Measurements from ENCODE around the gene AP4S1. TPM values are rescaled to one million over a fixed set of nuclear protein-coding genes. Genes with fewer than 3 reads are reported as not detected.
"Not testable (repeated sequence)": the region's sequence is repeated elsewhere in the genome, so short reads cannot be mapped to it uniquely, and the experiment has no call there.

The AP4S1 gene
- 15.2 and 40.7 TPM in 2 replicates for total RNA-seq (2014; rRNA removed; shearing (Covaris generic))

GRCh38 chr14:31025367-31026076 lies at the start of gene AP4S1:
Gene AP4S1, plus strand, starts transcription at chr14:31025649. Its CDS starts 40,548 bp downstream, at chr14:31066197.
- DNase-seq (ENCODE audit: low spot score) = no peak

- DNase-seq (ENCODE audit: low spot score) = no peak
Measured at GRCh38 chr14:30977752-30978151, 47.7 kb upstream of the AP4S1 start.

DNA sequence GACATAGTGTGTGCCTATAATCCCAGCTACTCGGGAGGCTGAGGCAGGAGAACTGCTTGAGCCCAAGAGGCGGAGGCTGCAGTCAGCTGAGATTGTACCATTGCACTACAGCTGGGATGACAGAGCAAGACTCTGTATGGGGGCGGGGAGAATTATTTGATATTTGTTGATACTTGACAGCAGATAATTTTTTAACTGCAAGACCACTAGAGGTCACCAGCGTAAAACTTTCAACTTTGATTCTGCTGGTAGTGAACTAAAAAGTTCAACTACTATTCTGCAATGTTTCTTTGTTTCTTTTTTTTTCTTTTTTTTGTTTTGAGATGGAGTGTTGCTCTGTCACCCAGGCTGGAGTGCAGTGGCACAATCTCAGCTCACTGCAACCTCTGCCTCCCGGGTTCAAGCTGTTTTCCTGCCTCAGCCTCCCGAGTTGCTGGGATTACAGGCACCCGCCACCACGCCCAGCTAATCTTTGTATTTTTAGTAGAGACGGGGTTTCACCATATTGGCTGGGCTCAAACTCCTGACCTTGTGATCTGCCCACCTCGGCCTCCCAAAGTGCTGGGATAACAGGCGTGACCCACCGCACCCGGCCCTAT lies 45.2 kb upstream of the AP4S1 start:
- peak; percentile 60 for DNase-seq (ENCODE audit: low spot score)

DNA sequence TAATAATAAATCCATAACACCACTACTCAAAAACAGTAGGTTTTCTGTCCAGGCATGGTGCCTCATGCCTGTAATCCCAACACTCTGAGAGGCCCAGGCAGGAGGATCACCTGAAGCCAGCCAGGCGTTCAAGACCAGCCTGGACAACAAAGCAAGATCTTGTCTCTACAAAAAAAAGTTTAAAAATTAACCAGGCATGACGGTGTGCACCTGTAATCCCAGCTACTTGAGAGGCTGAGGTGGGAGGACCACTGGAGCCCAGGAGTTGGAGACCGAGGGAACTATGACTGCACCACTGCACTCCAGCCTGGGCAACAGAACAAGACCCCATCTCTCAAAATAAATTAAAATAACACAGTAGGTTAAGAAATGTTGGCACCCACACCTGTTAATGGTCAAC lies 44.5 kb upstream of the AP4S1 start:
- DNase-seq (ENCODE audit: low spot score) = no peak

DNA sequence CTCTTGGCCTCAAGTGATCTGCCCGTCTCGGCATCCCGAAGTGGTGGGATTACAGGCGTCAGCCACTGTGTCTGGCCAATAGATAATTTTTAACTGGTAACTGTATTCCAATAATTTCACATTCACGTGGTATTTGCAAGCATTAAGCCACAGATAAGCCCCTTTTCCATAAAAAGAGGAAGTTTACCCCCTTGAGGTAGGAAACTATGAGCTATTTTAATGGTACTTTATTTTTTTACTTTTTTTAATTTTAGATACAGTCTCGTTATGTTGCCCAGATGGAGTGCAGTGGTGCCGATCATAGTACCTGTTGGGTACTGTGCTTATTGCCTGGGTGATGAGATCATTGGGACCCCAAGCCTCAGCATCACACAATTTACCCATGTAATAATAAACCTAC lies 42.9 kb upstream of the AP4S1 start:
- no peak for DNase-seq (ENCODE audit: low spot score)

DNA sequence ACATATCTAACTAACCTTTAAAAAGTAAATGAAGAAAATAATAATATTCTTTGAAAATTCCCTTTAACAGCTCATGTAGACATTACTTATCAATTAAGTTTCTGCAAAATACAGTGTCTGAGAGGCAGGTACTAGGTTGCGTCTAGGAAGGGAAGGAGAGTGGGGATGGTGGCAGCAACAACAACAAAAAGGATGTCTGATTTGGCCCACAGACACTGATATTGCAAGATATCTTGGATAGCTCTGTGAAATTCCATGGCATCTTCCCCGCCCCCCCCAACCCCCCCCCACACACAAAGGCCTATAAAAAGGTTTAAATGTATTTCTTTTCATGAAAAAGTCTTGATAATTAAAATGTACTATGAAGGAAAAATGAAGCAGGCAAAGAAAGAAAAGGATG lies 41.6 kb upstream of the AP4S1 start:
- no peak for DNase-seq (ENCODE audit: low spot score)

DNA sequence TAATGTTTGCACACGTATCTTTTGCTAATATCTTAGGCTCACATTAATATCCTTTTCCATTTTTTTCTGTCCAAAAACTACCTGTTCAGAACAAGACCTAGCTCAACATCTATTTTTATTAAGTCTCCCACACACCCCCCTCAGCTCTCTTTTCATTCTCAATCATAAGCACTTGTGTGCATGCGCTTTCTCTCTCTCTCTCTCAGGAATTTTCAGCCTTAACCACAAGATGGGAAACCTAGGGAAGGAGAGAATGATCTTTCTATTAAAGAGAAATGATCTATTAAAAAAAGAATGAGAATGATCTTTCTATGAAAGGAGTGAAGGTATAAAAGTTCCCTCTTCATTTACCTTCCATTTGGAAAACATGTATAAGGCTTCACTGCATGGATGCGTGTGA lies 39.7 kb upstream of the AP4S1 start:
- no peak for DNase-seq (ENCODE audit: low spot score)

DNA sequence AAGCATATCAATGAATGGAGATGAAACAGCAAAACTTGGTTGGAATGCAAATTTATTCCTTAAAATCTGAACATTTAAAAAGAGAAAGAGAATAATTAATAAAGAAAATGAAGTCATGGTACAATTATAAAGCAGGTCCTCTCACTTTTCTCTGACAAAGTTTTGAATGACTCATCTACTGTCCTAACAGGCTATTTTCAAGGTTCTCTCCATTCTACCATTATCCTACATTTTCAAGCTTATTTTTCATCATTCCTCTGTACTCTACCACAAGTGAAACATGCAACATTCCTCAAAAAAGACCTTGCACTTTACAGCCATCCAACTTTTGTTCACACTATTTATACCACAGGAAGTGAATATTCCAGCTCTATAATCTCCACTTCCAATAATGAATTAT lies 36.9 kb upstream of the AP4S1 start:
- DNase-seq (ENCODE audit: low spot score) = no peak

GRCh38 chr14:30990770-30991169 lies 34.7 kb upstream of the AP4S1 start:
- no peak for DNase-seq (ENCODE audit: low spot score)

DNA sequence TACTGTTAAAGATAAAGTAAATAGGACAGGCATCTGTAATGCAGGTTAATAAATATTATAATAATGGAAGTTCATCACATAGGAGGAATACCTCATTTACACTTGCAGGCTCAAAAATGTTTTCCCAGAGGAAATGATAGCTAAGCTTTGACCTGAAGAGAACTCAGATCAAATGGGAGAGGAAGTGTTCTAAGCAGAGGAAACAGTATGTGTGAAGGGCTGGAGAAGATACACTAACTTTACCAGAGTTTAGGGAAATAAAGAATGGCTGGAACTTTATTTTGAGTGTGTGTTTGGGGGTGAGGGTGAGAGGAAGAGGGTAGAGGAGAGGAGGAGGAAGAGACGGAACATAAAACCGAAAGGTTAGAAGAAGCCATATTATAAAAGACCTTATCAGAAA lies 34.0 kb upstream of the AP4S1 start:
- no peak for DNase-seq (ENCODE audit: low spot score)

DNA sequence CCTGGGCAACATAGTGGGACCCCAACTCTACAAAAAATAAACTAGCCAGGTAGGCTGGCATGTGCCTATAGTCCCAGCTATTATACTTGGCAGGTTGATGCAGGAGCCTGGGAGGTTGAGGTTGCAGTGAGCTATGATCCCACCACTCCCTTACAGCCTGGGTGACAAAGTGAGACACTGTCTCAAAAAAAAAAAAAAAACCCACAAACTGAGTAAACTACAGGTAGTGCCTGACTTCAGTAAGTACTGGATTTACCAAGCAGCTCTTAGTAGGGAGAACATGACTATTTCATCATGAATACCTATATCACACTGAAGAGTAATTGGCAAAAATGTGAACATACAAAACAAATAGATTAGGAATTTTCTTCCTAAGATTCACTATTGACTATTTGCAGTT lies 32.4 kb upstream of the AP4S1 start:
- DNase-seq (ENCODE audit: low spot score) = no peak

DNA sequence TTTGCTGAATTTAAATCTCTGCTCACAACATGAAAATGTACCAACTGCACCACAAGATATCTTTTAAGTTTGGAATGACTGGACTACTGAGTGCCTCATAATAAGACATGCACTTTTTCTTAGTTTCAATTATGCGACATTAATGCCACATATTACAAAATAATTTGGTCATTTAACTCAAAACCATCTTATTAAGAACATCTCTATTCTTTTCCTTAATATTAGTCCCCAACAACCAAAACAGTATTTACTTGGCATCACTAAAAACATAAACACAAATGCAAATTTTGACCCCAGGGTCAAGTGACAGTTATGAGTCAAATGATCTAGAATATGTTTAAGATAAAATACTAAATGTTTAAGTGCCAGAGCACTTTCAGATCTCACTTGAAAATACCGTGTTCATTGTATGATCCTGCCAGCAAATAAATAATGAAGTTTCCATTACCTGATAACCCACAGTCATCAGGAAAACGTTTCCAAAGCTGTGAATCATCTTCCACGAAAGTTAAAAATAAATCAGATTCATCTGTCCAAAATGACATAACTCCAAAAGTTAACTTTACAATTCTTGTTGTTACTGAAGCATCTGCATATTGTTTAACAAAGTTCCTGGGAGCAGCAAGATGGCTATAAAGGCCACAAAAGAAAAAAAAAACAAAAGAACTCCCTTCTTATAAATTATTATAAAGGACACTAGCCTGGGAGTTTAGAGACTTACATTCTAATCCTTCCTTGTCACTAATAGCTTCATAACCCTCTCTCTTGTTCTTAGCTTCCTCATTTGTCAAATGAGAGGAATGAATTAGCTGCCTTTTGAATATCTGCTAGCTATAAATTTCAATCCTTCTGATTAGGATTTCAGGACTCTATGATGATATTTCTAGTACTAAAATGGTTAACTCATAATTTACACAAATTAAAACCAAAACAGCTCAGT lies 30.5 kb upstream of the AP4S1 start:
- DNase-seq (ENCODE audit: low spot score) = no peak

- DNase-seq (ENCODE audit: low spot score) = no peak
Measured at GRCh38 chr14:30995689-30996088, 29.8 kb upstream of the AP4S1 start.

DNA sequence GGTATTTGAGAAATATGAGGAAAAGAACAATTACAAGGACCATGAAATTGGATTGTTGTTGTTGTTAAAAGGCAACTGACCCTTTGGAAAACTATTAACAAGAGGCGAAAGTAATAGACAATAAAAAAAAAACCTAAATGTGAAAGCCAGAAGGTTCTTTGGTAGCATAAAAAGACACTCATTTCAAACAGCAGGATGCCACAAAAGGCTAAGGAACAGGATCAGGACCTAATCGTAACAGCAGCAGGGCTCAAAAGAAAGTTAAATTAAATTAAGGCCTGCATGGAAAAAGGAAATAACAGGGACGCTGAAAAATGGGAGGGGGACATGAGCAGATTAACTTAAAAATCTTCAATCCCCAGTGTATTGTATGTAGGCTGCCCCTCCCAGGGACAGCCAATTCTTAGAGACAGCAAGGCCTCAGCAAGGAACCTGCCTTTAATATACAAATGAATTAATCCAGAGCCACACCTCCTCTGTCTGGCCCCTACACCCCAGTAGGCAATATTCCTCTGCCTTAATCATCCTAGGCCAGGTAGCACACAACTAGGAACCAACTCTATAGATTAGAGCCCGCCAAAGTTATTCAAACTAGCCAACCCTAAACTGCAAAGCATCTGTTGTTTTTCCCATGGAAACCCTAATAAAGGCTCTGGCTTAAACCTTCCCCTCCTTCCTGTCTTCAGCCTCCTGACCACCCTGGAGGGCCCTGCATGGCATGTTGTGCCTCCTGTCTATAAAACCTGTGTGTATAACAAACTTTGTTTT lies 28.4 kb upstream of the AP4S1 start:
- DNase-seq (ENCODE audit: low spot score) = no peak

DNA sequence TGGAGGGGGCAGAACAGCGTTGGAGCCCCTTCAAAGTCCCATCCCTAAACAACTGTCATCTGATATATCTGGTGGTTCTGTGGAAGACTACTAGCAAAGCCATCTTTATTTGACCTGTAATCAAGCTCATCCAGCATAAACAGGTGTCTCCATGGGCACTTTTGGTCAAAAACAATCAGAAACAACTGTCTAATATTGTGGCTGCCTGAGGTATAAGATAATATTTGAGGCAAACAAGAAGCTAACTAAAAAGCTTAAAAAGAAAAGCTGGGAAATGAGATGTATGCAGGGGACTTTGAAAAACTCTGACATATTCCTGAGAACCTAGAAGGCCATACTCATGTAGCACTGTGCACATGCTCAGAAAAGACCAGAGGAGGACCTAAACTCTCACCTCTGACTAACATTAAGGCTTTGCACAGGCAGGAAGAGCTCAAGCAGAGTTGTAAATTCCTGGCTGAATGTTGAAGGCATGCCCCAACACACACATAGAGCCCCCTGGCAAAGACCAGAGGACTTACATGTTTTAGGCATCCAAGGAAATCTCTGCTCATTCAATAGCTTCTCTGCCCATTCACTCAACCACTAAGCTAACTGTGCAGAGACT lies 27.2 kb upstream of the AP4S1 start:
- DNase-seq (ENCODE audit: low spot score) = no peak

- DNase-seq (ENCODE audit: low spot score) = no peak
Measured at GRCh38 chr14:30999038-30999773, 26.2 kb upstream of the AP4S1 start.

GRCh38 chr14:31000629-31001338 lies 24.7 kb upstream of the AP4S1 start:
- DNase-seq (ENCODE audit: low spot score) = no peak

DNA sequence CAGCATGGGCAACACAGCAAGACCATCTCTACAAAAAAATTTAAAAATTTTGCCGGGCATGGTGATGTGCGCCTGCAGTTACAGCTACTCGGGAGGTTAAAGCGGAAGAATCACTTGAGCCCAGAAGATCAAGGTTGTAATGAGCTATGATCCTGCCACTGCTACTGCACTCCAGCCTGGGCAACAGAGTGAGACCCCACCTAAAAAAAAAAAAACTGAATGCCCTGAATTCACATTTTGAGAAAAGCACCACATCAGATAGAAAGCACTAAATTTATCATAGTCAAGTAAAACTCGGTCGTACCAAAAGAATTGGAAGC lies 24.1 kb upstream of the AP4S1 start:
- DNase-seq (ENCODE audit: low spot score) = no peak

GRCh38 chr14:31003284-31003683 lies 22.2 kb upstream of the AP4S1 start:
- DNase-seq (ENCODE audit: low spot score) = no peak

GRCh38 chr14:31004007-31004406 lies 21.4 kb upstream of the AP4S1 start:
- DNase-seq (ENCODE audit: low spot score) = not testable (repeated sequence)
